ENCODE data around the gene FBLN5. TPM values are rescaled to one million over a fixed set of nuclear protein-coding genes. Genes with fewer than 3 reads are reported as not detected.

The FBLN5 gene
- total RNA-seq, 1 donor from 2014 or later: 6.9 TPM

GRCh38 chr14:91862417-91862816 lies 85.1 kb downstream of the FBLN5 start:
- Mint-ChIP-seq H3K9me3 (ENCODE audit: low read depth) (no peaks in the 10 kb centered on the region), H3K27me3 (peaks cover 24% of the 10 kb centered on the region), H3K27ac (no peak overlapping the region), H3K36me3 (ENCODE audit: insufficient read depth) (no peaks in the 10 kb centered on the region), H3K4me3 (ENCODE audit: low read depth) (no peak overlapping the region), H3K4me1 (ENCODE audit: low read depth) (peaks cover 3% of the 10 kb centered on the region)
- no peak for TF ChIP-seq CTCF (IDR thresholded peaks at IDR 0.05; ENCODE audit: unreplicated experiment)
- DNase-seq (ENCODE audit: low spot score, unreplicated experiment): no peak

DNA sequence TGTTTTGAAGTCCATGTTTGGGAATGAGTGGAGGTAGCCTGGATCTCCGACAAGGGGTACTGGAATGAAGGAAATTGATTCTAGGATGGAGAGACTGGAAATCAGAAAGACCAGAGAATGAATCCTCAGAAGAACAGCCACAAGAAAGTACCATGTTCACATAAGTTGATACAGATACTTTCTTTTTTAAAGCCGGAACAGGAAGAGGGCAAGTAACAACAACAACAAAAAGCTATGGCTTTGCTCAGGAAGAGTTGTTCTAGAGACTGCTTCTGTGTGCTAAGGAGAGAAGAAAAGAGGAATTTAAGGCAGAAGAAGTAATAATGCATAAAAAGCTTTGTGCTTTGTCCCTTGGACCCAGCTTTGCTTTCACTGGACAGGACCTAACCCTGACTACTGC lies 86.4 kb downstream of the FBLN5 start:
- H3K27me3 Mint-ChIP-seq: peaks cover 24% of the 10 kb centered on the region
- peaks cover 3% of the 10 kb centered on the region for H3K4me1 Mint-ChIP-seq (ENCODE audit: low read depth)
- no peaks in the 10 kb centered on the region for H3K36me3 Mint-ChIP-seq (ENCODE audit: insufficient read depth)
- no peak overlapping the region for H3K27ac Mint-ChIP-seq
- H3K9me3 Mint-ChIP-seq (ENCODE audit: low read depth): no peaks in the 10 kb centered on the region
- H3K4me3 Mint-ChIP-seq (ENCODE audit: low read depth): no peak overlapping the region
- TF ChIP-seq CTCF (IDR thresholded peaks at IDR 0.05; ENCODE audit: unreplicated experiment): no peak
- no peak for DNase-seq (ENCODE audit: low spot score, unreplicated experiment)

DNA sequence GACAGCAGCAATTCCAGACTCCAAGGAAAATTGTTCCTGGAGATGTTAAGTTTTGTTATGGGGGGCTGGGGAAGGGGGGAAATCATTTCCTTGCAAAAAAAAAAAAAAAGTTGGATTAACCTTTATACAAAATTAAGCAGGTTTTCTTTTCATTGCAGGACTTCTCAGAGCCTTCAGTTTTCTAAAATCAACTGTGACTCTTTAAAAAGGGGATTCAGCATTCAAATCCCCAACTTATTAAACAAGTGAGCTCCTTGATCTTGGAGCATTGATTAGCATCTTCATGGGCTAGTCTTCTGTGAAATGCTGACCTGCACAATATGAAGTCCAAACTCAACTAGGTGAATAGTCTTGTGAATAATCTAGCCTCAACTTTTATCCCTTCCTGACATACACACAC lies 87.3 kb downstream of the FBLN5 start:
- DNase-seq (ENCODE audit: low spot score, unreplicated experiment): no peak
- no peaks in the 10 kb centered on the region for H3K36me3 Mint-ChIP-seq (ENCODE audit: insufficient read depth)
- H3K27ac Mint-ChIP-seq: no peak overlapping the region
- H3K9me3 Mint-ChIP-seq (ENCODE audit: low read depth): no peaks in the 10 kb centered on the region
- H3K4me1 Mint-ChIP-seq (ENCODE audit: low read depth): peaks cover 3% of the 10 kb centered on the region
- TF ChIP-seq CTCF (IDR thresholded peaks at IDR 0.05; ENCODE audit: unreplicated experiment): no peak
- peaks cover 29% of the 10 kb centered on the region for H3K27me3 Mint-ChIP-seq
- no peak overlapping the region for H3K4me3 Mint-ChIP-seq (ENCODE audit: low read depth)

DNA sequence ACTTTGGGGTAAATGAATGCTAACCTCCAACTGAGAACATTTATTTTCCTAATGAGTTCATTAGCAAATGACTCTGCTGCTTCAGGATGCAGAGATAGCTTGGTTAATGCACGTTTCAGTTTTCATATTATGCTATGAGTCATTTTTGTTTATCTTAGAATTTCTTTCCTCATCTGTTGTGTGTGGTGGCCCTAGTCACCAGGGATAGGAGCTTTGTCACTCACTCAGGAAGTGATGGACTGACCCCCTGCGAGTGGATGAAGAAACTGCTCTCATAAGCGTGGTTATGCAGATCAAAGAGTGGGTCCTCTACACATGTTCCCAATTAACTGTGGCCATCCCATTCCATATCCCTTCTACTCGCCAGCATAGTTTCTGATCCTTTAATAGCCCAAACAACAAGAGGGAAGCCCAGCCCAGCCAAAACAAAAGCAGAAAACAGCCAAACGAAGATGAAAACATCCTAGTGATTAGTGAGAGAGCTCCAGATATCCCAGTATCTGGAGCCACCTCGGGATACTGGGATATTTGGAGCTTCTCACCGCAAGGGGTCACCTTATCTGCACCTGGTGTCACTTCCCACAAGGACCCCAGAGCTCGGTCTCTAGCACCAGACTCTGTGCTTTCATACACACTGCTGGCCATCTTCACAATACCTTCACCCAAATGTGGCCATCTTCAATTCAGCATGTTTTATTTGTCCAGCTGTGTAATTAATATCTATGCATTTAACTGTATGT lies 88.8 kb downstream of the FBLN5 start:
- H3K4me3 Mint-ChIP-seq (ENCODE audit: low read depth): no peak overlapping the region
- no peaks in the 10 kb centered on the region for H3K36me3 Mint-ChIP-seq (ENCODE audit: insufficient read depth)
- TF ChIP-seq CTCF (IDR thresholded peaks at IDR 0.05; ENCODE audit: unreplicated experiment): peak; percentile 23
- peaks cover 29% of the 10 kb centered on the region for H3K27me3 Mint-ChIP-seq
- peaks cover 3% of the 10 kb centered on the region for H3K4me1 Mint-ChIP-seq (ENCODE audit: low read depth)
- no peak for DNase-seq (ENCODE audit: low spot score, unreplicated experiment)
- H3K9me3 Mint-ChIP-seq (ENCODE audit: low read depth): no peaks in the 10 kb centered on the region
- no peak overlapping the region for H3K27ac Mint-ChIP-seq

DNA sequence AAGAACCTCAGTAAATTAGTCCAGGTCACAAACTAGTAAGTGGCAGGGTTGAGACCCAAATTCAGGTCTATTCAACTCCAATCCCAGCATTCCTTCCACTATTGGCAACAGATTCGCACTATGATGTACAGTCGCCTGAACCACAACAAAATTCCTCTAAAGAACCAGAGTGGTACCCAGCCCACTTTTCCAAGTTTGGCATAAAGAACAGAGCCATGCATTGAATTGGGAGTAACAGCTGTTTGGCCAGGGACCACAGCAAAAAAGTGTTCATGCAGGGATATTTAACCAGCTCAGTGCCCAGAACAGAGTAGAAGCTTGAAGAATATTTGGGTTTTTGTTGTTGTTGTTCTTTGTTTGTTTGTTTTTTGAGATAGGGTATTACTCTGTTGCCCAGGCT lies 89.9 kb downstream of the FBLN5 start:
- no peak for TF ChIP-seq CTCF (IDR thresholded peaks at IDR 0.05; ENCODE audit: unreplicated experiment)
- Mint-ChIP-seq H3K9me3 (ENCODE audit: low read depth) (no peaks in the 10 kb centered on the region), H3K4me3 (ENCODE audit: low read depth) (no peak overlapping the region), H3K4me1 (ENCODE audit: low read depth) (peaks cover 3% of the 10 kb centered on the region), H3K36me3 (ENCODE audit: insufficient read depth) (no peaks in the 10 kb centered on the region), H3K27me3 (peaks cover 22% of the 10 kb centered on the region), H3K27ac (no peak overlapping the region)
- DNase-seq (ENCODE audit: low spot score, unreplicated experiment): no peak

Data from progenitor cell of endocrine pancreas (in vitro differentiated cells).